IMR-90 (cell line): Measurements from ENCODE around the gene CEACAM16.

ENCODE experiments used
- CEBPB ChIP-seq: IDR thresholded peaks from 2 replicates; pipeline ENCODE4 v1.6.1; 2012; ENCODE audit warnings: low read depth, low read length, improper control_type of control experiment
- CTCF ChIP-seq: conservative IDR thresholded peaks from 2 replicates; pipeline ENCODE4 v1.5.1; 2012; ENCODE audit warnings: mild to moderate bottlenecking, low read depth, low read length, improper control_type of control experiment
- ELK1 ChIP-seq: fragments of 150-350 bp; IDR thresholded peaks from 2 replicates; pipeline ENCODE4 v1.6.1; 2016; ENCODE audit warnings: low read depth, mild to moderate bottlenecking, low read length, moderate library complexity, borderline replicate concordance
- POLR2A ChIP-seq: IDR thresholded peaks from 2 replicates; pipeline ENCODE4 v1.6.1; 2012; ENCODE audit warnings: mild to moderate bottlenecking, low read depth, low read length
- SMC3 ChIP-seq: fragments of 150-350 bp; IDR thresholded peaks from 2 replicates; pipeline ENCODE4 v1.6.1; 2016; ENCODE audit warnings: low read depth, mild to moderate bottlenecking, antibody characterized with exemption, low read length, moderate library complexity

GRCh38 chr19:44723299-44723951, 24.5 kb downstream of the CEACAM16 start:
- no peak for TF ChIP-seq CEBPB
- no peak for TF ChIP-seq CTCF
- TF ChIP-seq POLR2A = no peak
- TF ChIP-seq SMC3 = no peak
- no peak for TF ChIP-seq ELK1
